ENCODE results near the gene ABCB10. TPM values are rescaled to one million over a fixed set of nuclear protein-coding genes. Genes with fewer than 3 reads are reported as not detected.
"Not testable (repeated sequence)": the region's sequence is repeated elsewhere in the genome, so short reads cannot be mapped to it uniquely, and the experiment has no call there.

The ABCB10 gene
- total RNA-seq, 2 donors from 2014 or later: 11.0 to 21.9 TPM

- Histone ChIP-seq H3K36me3 (no peaks in the 10 kb centered on the region), H3K27me3 (replicated peaks; ENCODE audit: insufficient read depth) (no peaks in the 10 kb centered on the region), H3K4me1 (replicated peaks) (no peaks in the 10 kb centered on the region), H3K4me3 (no peak overlapping the region), H3K9me3 (no peaks in the 10 kb centered on the region), H3K27ac (no peak overlapping the region)
- TF ChIP-seq POLR2AphosphoS5 (IDR thresholded peaks at IDR 0.05): peak; percentile 47
- TF ChIP-seq POLR2A (IDR thresholded peaks at IDR 0.05): no peak
- peak; percentile 47 to 70 (median 61) for TF ChIP-seq CTCF (IDR thresholded peaks at IDR 0.05)
- intact Hi-C loops (cut with DNase I): no loop called here
- DNase-seq (ENCODE audit: low spot score): peak; percentile 66
- 35% methylated on average over 8 of the region's 8 CpGs for WGBS
Measured at GRCh38 chr1:229514578-229515275, 43.8 kb downstream of the ABCB10 start.

- intact Hi-C loops (cut with DNase I); H3K36me3 ChIP-seq; H3K4me1 ChIP-seq (replicated peaks); H3K27ac ChIP-seq; H3K27me3 ChIP-seq (replicated peaks; ENCODE audit: insufficient read depth); DNase-seq (ENCODE audit: low spot score); H3K4me3 ChIP-seq; H3K9me3 ChIP-seq: not testable (repeated sequence)
- WGBS: 83% methylated on average over 6 of the region's 6 CpGs
Measured at GRCh38 chr1:229511625-229512024, 46.9 kb downstream of the ABCB10 start.

- WGBS: 89% methylated on average over 2 of the region's 2 CpGs
- intact Hi-C loops (cut with DNase I); H3K4me1 ChIP-seq (replicated peaks); H3K9me3 ChIP-seq; H3K27me3 ChIP-seq (replicated peaks; ENCODE audit: insufficient read depth); DNase-seq (ENCODE audit: low spot score); H3K4me3 ChIP-seq; H3K36me3 ChIP-seq; H3K27ac ChIP-seq: not testable (repeated sequence)
Measured at GRCh38 chr1:229511201-229511600, 47.3 kb downstream of the ABCB10 start.

- intact Hi-C loops (cut with DNase I): no loop called here
- H3K4me3 ChIP-seq: no peak overlapping the region
- H3K36me3 ChIP-seq: no peaks in the 10 kb centered on the region
- H3K9me3 ChIP-seq: no peaks in the 10 kb centered on the region
- H3K27ac ChIP-seq: peak overlapping the region in 1 of 2 donors; percentile 91
- WGBS: 59% methylated on average over 2 of the region's 2 CpGs
- no peaks in the 10 kb centered on the region for H3K27me3 ChIP-seq (replicated peaks; ENCODE audit: insufficient read depth)
- H3K4me1 ChIP-seq (replicated peaks): peaks cover 6% of the 10 kb centered on the region
- TF ChIP-seq POLR2AphosphoS5 (IDR thresholded peaks at IDR 0.05) (no peak), POLR2A (IDR thresholded peaks at IDR 0.05) (no peak), CTCF (IDR thresholded peaks at IDR 0.05) (no peak)
- no peak for DNase-seq (ENCODE audit: low spot score)
Measured at GRCh38 chr1:229509576-229509975, 48.9 kb downstream of the ABCB10 start.

- Histone ChIP-seq H3K9me3 (no peaks in the 10 kb centered on the region), H3K4me3 (peak overlapping the region; percentile 85 to 97), H3K27me3 (replicated peaks; ENCODE audit: insufficient read depth) (no peaks in the 10 kb centered on the region), H3K36me3 (no peaks in the 10 kb centered on the region), H3K27ac (peak overlapping the region; percentile 88 to 91), H3K4me1 (replicated peaks) (peaks cover 6% of the 10 kb centered on the region)
- intact Hi-C loops (cut with DNase I): no loop called here
- 74% methylated on average over 7 of the region's 7 CpGs for WGBS
- DNase-seq (ENCODE audit: low spot score): no peak
- no peak for TF ChIP-seq POLR2AphosphoS5 (IDR thresholded peaks at IDR 0.05)
- TF ChIP-seq CTCF (IDR thresholded peaks at IDR 0.05): no peak
- TF ChIP-seq POLR2A (IDR thresholded peaks at IDR 0.05): no peak
Measured at GRCh38 chr1:229508823-229509337, 49.6 kb downstream of the ABCB10 start.

Data from prostate gland (tissue), 2 donors.